Stimulated activated CD4-positive, alpha-beta T cell treated with anti-CD3 and anti-CD28 coated beads, Interleukin-4, amount 100 ng/mL, for 1 hour (primary cell): ENCODE measurements around the gene RANBP9.

ENCODE experiments used
- DNase-seq: peaks from one replicate; pipeline ENCODE4 v3.0.0-alpha.2; 2020

The RANBP9 gene

DNA sequence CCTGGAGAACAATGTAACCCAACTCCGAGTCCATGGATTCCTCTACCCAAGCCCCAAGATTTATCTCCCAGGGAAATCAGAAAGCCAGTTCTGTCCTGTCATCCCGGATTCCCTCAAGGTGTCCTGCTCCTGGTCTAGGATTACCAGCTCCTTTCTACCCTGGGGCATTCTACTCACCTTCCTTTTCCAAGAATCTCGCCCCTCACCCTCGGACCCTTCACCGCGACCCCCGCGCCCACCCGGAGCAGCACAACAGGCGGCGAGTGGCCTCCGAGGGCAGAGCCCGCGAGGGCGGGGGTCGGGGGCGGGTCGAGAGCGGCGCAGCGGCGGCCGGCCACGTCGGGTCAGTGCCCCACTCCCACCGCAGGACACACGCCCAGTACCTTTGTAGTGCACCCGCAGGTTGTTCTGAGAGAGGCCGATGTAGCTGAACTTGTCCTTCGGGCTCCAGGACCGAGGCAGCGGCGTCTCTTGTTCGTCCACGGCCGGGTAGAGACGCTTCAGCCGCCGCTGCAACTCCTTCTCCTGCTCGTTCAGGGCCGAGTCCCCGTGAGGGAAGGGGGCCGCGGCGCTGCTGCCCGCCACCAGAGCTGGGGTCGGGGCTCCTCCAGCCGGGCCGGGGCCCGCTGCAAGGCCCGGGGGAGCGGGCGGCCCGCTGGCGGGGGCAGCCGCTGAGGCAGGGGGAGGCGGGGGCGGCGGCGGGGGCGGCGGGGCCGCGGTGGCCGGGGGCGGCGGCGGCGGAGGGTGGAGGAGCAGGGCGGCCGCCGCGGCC is 897 bp downstream of the RANBP9 start:
- DNase-seq: peak; percentile 46

DNA sequence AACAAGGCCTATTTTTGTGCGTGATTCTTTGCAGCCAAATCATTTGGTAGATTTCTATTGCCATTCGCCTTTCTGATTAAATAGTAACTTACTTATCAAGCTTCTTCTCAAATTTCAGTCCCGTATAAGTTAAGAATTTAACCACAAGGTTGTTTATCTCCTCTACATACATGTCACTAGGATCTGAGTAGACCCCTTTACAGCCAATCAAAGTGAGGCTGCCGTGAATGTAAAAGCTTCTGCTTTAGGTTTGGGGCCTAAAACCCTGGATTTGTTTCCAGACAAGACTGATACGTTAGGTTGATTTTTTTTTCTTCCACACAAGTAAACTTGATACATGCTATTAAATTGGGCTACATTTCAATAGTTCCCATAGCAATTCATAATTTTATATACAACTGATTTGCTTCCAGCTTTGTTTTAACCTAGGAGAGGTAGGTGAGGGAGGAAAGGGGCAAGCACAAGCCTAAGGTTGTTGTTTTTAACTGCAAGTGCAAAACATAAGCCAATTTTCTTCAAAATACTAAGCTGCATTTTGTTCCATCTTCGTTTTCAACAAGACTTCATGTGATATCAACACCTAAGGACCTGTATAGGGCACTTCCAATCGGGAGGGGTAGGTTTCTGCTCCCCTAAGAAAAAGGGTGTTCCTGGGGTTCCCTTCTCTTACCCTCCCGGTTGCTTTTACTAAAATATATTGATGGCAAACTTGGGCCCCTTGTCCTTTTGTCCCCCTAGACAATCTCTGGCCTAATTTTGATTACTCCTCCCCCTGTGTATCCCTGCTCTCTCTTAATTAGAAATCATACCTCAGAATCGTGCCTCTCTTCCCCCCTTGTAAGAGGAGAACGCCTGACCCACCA is 1.7 kb downstream of the RANBP9 start:
- DNase-seq: no peak

DNA sequence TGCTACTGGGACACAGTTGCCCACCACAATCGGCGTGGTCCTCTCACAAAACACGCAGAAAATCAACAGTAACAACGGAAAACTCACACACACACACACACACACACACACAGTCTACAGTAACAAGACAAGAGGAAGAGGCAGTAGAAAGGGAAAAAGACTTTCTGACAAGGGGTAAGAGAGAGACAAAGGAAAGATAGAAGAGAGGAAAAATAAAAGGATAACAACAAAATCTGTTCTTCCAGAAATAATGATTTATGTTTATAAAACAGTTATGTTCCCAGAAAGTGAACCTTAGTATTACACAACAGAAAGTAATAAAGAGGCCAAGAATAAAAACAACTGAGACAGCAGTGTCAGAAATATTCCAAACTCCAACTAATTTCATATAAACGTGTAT is 2.9 kb downstream of the RANBP9 start:
- no peak for DNase-seq

DNA sequence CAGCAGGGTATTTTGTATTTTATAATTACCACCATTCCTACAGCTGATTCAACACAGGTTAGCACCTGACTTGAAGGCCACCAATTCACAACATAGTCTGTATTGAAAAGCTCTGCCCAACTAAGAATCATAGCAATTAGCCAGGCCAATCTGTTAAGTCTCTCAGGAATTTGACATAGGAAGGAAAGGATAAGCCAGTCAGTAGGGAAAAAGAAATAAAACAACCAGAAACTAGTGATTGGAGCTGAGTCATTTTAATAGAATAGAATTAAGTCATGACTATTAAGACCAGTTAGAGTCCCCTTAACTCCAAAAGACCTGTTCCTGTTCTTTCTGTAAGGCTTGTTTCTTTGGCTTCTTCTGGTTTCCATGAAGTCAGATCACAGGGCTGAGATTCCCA is 8.1 kb downstream of the RANBP9 start:
- DNase-seq: no peak

DNA sequence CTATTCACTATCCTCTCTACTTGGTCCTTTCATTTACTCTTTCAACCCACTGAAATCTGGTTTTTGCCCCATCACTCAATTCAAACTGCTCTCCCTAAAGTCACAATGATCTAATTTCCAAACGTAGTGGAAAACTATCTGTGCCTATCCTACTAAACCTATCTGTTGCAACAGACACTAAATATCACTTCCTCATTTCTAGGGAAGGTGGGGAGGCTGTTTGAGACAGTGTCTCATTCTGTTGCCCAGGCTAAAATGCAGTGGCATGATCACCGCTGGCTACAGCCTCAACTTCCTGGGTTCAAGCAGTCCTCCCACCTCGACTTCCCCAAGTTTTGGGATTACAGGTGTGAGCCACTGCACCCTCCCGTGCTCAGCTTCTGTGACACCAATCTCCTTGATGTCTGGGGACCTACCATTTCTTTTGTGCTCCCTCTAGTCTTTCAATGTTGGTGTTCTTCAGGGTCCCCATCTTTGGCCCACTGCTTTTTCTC is 8.8 kb downstream of the RANBP9 start:
- no peak for DNase-seq

DNA sequence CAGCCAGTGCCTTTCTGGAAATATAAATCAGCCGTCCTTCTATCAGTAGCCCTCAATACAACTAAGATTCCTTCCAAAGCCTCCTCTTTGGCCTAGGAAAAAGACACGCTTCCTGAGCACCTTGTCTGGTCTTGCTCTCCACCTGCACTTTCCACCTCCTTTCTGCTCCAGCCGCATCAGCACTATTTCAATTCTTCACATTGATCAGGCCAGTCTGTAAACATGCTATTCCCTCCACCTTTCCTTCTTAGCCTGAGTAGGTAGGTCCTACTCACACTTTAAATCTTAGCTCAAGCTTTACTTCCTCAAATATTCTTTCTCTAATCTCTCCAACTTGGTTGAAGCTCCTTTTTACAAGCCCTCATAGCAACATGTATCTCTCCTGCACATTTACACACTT is 11.4 kb downstream of the RANBP9 start:
- DNase-seq: no peak

DNA sequence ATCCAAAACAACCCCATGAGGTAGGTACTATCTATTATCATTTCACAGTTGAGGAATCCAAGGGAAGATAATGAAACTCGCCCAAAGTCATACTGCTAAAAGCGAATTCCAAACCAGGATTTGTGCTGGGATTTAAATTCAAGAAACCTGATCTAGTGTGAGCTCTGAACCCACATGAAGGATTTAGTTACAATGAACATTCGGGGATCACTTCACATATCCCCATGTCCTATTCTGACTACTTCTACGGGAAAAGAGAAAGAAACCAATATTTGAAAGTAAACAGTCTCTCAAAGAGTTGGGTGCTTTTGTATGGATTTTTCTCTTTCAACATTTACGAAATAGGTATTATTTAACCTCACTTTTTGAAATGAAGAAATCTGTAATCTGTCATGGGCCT is 12.9 kb downstream of the RANBP9 start:
- no peak for DNase-seq

DNA sequence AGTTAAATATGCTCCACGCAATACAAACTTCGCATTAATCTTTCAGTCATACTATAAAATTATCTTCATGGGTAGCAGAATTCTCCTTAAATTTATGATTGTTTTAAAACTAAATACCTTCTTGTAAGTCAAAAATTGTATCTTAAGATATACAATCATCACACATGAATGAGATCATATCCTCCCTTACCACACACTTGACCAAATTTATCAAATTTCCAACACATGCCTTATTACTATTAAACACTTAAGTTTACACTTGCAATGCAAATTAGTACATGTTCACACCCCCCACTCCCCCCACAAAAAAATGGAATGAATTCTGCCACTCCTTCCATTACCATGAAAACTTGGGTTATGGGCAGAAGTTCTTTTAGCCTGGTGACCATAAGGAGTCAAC is 13.8 kb downstream of the RANBP9 start:
- no peak for DNase-seq

DNA sequence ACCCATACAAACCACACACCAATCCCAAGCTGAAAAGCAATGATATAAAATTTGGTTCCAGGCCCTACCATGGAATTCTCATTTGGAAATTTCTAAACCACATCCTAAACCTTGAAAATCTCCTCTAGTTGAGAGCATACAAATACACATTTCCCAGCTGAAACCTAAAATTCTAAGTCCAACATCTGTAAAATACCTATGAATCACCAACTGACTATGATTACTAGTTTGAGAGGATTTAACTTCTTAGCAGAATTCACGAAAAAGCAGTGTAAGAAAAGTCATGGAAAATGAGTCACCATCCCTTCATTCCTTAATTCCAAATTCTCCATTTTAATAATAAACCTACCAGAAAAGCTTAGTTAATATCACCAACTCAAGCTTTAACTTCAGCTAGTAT is 15.4 kb downstream of the RANBP9 start:
- DNase-seq: no peak

DNA sequence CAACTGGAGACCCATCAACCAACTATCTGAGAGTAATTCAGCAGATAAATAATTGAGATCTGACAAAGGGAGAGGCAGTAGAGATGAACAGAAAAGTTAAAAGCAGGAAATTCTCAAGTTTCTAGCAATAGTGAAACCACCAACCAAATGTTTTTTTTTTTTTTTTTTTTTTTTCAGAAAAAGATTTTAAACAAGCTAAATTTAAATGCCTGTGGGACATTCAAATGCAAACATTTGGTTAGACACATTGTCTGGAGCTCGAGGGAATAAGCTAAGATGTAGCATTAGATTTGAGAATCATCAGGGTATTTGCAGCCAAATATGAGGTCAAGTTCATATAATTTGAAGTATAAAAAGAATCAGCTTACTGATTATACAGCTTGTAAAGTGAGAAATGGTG is 16.4 kb downstream of the RANBP9 start:
- DNase-seq: no peak

DNA sequence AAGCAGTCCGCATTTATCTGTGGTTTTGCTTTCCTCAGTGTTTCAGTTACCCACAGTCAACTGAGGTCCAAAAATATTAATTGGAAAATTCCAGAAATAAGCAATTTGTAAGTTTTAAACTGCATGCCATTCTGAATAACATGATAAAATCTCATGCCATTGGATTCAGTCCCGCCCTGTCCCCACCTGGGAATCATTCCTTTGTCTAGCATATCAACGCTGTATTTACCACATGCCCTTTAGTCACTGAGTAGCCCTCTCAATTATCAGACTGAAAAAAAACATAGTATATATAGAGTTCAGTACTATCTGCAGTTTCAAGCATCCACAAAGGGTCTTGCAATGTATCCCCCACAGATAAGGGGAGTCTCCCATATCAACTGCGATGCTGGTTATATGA is 17.1 kb downstream of the RANBP9 start:
- no peak for DNase-seq

DNA sequence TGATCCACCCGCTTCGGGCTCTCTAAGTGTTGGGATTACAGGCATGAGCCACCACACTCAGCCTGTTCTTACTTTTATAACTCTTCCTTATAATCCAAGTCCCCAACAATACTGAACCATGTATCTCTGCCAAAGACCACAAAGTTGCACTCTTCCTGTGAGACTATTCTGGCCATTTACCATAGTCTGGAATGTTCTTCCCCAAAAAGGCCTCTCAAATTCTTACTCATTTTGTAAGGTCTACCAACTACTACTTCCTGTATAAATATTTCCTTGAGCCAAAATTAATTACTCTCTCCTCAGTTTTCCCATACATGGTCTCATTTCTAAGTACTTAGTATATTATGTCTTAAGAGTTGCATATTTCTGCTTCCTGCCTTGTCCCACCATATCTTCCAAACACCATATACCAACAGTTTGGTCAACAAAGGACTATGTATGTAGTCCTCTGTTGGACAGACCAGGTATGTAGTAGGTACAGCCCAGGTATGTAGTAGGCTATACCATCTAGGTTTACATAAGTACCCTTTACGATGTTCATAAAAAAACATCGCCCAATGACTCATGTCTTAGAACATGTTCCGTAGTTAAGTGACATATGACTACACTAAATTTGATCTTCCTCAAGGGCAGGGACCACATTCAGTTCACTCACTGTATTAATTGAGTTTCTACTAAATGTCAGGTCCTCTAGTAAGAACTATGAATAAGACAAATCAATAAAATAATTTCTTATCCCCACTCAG is 22.0 kb downstream of the RANBP9 start:
- no peak for DNase-seq

DNA sequence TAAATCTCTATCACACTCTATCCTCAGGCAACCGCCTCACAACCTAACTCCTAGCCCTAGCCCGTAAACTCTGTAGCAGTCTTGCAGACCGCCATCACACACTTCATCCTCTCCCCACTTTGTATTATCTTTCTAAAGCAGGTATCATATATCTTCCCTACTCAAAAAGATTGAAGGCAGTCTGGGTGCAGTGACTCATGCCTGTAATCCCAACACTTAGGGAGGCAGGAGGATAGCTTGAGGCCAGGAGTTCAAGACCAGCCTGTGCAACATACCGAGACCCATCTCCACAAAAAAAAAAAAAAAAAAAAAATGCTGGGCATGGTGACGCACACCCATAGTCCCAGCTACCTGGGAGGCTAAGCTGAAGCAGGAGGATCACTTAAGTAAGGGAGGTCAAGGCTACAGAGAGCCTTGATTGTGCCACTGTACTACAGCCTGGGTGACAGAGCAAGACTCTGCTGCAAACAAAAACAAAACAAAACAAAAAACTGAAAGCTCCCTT is 22.9 kb downstream of the RANBP9 start:
- DNase-seq: no peak

DNA sequence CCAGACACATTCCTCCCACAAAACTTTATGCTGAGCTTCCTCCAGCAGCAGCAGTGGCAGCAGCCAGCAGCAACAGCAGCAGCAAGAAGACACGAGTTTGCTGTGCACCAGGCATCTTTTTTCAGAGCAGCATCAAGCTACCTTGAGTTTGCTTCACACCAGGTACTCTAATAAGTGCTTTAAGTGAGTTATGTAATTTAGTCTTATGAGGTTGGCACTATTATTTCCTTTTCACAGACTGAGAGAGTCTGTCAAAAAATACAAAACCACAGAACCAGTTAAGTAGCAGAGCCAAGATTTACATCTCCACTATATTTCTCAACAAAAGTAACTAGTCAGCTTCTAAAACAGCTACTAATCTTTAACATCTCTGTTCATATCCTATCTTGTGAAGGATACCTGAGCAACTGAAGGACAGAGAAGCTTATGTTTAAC is 23.7 kb downstream of the RANBP9 start:
- no peak for DNase-seq

DNA sequence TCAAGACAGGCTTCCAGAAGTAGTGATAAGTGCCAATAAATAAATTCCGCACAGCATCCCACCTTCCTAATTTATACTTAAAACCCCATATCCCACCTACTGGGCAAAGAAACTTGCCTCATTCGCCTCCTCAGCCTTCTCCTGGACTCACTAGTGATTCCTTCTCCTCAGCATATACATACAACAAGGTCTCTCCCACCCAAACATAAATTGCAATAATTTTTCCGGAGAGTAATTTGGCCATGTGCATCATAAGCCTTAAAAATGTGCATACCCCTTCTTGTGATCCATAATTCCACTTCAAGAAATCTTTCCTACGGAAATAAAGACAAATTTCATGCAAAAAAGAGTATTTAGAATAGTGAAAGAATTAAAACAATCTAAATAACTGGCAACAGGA is 26.8 kb downstream of the RANBP9 start:
- DNase-seq: no peak

DNA sequence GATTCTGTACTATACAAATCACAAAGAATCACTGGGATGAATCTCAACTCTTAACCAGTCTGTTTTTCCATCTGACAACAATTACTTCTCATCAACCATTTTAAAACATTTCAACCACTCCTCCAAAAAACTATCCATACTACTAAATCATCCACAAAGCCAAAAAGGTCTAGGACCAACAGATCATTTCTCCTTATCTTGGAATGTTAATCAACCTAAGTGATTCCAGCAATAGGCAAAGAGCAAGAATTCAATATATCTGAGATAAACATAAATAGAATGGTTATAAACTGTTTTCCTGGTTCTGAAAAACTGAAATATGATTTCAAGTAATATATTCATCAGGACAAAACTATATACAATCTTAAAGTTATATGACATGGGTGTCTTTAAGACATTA is 28.6 kb downstream of the RANBP9 start:
- no peak for DNase-seq

DNA sequence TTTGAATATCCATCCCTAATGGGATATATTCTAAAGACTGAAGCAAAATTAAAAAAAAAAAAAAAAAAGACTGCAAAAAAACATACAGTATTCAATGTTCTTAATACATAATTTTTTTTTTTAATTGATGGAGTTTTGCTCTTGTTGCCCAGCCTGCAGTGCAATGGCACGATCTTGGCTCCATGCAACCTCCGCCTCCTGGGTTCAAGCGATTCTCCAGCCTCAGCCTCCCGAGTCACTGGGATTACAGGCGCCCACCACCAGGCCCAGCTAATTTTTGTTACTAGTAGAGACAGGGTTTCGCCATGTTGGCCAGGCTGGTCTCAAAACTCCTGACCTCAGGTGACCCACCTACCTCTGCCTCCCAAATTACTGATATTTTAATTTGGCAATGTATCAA is 29.3 kb downstream of the RANBP9 start:
- no peak for DNase-seq

DNA sequence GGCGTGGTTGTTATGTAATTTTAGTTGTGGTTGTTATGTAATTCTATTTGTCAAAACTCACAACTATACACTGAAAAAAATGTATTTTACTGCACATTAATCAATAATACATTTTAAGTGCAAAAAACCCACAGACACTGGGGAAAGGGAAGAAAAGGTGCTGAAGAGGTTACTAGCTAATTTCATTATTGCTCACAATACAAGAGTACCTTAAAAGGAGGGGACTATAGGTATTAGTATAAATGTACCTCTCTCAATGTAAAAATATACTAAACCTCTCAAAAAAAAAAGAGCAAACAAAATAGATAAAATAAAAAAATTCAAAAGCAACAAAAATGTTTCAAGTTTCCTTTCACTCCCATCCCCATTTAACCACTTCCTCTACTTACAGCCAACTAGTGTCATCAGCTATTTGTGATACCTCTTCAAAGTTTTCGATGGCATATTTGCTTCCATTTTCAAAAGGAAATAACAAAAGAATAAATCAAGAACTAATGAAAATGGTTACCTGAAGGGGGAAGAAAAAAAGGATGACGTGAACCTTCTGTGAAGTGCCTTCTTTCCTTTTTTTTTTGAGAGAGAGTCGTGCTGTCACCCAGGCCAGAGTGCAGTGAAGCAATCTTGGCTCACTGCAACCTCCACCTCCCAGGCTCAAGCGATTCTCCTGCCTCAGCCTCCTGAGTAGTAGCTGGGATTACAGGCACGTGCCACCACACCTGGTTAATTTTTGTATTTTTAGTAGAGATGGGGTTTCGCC is 30.2 kb downstream of the RANBP9 start:
- no peak for DNase-seq

DNA sequence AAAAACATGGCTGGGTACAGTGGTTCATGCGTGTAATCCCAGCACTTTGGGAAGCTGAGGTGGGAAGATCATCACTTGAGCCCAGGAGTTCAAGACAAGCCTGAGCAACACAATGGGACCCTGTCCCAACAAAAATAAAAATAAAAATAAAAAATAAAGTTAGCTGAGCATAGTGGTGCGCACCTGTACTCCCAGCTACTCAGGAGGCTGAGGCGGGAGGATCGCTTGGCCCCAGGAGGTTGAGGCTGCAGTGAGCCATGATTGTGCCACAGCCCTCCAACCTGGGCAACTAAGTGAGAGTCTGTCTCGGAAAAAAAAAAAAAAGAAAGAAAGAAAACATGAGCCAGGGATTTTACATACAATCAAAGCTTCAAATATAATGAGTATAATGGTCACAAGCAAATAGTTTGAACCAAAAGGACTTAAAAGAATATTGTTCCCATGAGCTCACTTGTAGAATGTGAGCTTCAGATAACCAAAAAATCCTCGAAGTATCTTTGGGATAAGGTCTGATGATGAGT is 31.1 kb downstream of the RANBP9 start:
- DNase-seq: no peak

DNA sequence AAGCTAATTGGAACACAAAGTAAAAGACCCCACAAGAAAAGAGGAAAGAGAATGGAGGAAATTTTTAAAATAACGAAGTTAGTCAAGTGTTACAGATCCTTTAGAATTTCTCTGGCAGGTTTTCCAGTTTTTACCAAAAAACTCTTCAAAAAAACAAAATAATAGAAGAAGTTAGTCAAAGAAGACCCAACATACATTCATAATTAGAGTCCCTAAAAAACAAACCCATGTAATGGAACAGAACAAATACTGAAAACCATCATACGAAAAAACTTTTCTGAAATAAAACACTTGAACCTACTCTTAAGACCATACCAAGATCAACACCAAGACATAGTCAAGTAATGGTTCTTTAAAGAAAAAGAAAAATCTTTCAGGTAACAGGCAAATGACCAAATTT is 31.6 kb downstream of the RANBP9 start:
- DNase-seq: no peak

DNA sequence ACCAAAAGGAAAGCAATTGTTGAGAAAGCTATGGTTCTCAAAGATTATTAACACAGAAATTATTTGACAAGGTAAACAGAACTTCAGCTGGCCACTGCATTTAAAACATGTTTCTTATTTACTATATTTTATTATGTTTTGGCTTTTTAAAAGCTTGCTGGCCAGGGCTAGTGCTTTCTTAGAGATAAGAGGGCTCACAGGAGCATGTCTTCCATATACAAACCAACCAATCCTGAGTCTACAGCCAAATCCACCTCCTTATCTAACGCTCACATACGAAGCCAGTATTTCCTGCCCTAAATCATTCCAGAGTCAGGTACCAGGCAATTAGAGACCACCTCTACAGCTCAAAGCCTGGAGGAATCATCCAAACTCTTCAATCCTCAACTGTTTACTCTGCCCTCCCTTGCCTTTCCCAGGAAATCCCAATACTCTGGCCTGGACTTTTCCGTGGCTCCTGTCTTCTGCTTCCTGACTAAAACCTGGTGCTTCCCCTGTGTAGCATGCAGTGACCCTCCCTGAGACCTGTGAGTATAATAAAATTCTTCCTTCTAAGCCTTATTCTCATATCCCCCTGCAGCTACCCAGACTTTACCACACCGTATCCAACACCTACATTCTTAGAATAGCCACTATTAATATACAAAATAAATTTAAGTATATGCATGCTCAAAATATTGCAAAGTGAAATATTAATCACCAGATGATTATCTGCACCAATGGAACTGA is 33.2 kb downstream of the RANBP9 start:
- no peak for DNase-seq

DNA sequence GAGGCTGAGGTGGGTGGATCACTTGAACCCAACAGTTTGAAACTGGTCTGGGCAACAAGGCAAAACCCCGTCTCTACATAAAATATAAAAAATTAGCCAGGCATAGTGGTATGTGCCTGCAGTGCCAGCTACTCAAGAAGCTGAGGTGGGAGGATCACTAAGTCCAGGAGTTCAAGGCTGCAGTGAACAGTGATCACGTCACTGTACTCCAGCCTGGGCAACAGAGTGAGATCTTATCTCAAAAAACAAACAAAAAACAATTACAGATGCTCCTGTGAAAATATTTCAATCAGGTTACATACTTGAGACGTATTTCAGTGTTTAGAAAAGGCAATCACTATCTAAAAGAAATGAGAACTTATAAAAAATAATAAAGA is 33.8 kb downstream of the RANBP9 start:
- DNase-seq: no peak
